KMS-11 (cell line): Measurements from ENCODE around the gene ASCC3.

Experiments used
- H2AFZ ChIP-seq: fragments of 200-600 bp; sonication (generic); 2 replicates; pipeline ENCODE4 v1.6.1; 2016; ENCODE audit warnings: antibody characterized with exemption, mixed run types, low read depth
- H3K27ac ChIP-seq: fragments of 200-600 bp; sonication (generic); 2 replicates; pipeline ENCODE4 v1.6.1; 2016; ENCODE audit warnings: mild to moderate bottlenecking, mixed run types
- H3K27me3 ChIP-seq: fragments of 200-600 bp; sonication (generic); 2 replicates; pipeline ENCODE4 v1.6.1; 2017; ENCODE audit warnings: mild to moderate bottlenecking, low read depth, mixed run types, moderate library complexity; ENCODE audit not compliant: insufficient read depth
- H3K36me3 ChIP-seq: fragments of 200-600 bp; sonication (generic); 2 replicates; pipeline ENCODE4 v1.6.1; 2017; ENCODE audit warnings: mild to moderate bottlenecking, mixed run types; ENCODE audit not compliant: insufficient read depth
- H3K4me1 ChIP-seq: fragments of 200-600 bp; sonication (generic); 2 replicates; pipeline ENCODE4 v1.6.1; 2016; ENCODE audit warnings: mild to moderate bottlenecking, low read depth, mixed run types; ENCODE audit not compliant: poor library complexity, severe bottlenecking
- H3K4me2 ChIP-seq: fragments of 200-600 bp; sonication (generic); 2 replicates; pipeline ENCODE4 v1.7.0; 2016; ENCODE audit warnings: mild to moderate bottlenecking, mixed run types
- H3K4me3 ChIP-seq: fragments of 200-600 bp; sonication (generic); IDR thresholded peaks from 2 replicates; pipeline ENCODE4 v1.6.1; 2017; ENCODE audit warnings: low read depth, low read length, mixed read lengths; ENCODE audit not compliant: insufficient read depth
- H3K79me2 ChIP-seq: fragments of 200-600 bp; sonication (generic); 2 replicates; pipeline ENCODE4 v1.6.1; 2016; ENCODE audit warnings: low read depth, mixed run types; ENCODE audit not compliant: insufficient read depth
- H3K9ac ChIP-seq: fragments of 200-600 bp; sonication (generic); 2 replicates; pipeline ENCODE4 v1.6.1; 2016; ENCODE audit warnings: mild to moderate bottlenecking, mixed run types
- H4K20me1 ChIP-seq: fragments of 200-600 bp; sonication (generic); 2 replicates; pipeline ENCODE4 v1.6.1; 2016; ENCODE audit warnings: mild to moderate bottlenecking, mixed run types; ENCODE audit not compliant: insufficient read depth
- TF ChIP-seq, protein P1 (sequence below): fragments of 200-600 bp; sonication (generic); conservative IDR thresholded peaks from 2 replicates; pipeline ENCODE4 v1.6.1; 2017; ENCODE audit warnings: low read depth, mild to moderate bottlenecking, antibody characterized with exemption, low read length, moderate library complexity, mixed read lengths

Gene ASCC3

DNA sequence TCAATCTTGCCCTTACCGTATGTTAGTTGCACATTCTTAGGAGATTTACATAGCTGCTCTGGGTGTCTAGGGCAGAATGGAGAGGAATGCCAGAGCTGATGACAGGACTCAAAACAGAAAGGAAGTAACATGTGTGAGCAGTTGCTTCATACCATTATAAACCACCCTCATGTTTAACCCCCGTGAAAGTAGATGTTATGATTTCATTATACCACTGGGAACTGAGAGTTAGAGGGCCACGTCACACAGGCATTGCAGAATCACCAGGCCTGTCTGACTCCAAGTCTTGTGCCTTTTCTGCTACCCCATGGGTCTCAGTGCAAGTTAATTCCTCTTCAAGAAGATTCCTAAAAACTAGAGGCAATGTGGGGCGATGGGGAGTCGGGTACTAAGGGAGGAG lies 392.9 kb downstream of the ASCC3 start:
- H2AFZ ChIP-seq: no peak overlapping the region
- no peaks in the 10 kb centered on the region for H3K79me2 ChIP-seq
- no peak overlapping the region for H3K9ac ChIP-seq
- H3K36me3 ChIP-seq: no peaks in the 10 kb centered on the region
- peaks cover 60% of the 10 kb centered on the region for H3K4me1 ChIP-seq
- H4K20me1 ChIP-seq: no peaks in the 10 kb centered on the region
- H3K4me3 ChIP-seq: no peak overlapping the region
- H3K4me2 ChIP-seq: no peak overlapping the region; the same call in 1 of the 2 replicates
- TF ChIP-seq, protein P1, sequence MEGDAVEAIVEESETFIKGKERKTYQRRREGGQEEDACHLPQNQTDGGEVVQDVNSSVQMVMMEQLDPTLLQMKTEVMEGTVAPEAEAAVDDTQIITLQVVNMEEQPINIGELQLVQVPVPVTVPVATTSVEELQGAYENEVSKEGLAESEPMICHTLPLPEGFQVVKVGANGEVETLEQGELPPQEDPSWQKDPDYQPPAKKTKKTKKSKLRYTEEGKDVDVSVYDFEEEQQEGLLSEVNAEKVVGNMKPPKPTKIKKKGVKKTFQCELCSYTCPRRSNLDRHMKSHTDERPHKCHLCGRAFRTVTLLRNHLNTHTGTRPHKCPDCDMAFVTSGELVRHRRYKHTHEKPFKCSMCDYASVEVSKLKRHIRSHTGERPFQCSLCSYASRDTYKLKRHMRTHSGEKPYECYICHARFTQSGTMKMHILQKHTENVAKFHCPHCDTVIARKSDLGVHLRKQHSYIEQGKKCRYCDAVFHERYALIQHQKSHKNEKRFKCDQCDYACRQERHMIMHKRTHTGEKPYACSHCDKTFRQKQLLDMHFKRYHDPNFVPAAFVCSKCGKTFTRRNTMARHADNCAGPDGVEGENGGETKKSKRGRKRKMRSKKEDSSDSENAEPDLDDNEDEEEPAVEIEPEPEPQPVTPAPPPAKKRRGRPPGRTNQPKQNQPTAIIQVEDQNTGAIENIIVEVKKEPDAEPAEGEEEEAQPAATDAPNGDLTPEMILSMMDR: no peak
- no peak overlapping the region for H3K27ac ChIP-seq
- H3K27me3 ChIP-seq: no peaks in the 10 kb centered on the region

DNA sequence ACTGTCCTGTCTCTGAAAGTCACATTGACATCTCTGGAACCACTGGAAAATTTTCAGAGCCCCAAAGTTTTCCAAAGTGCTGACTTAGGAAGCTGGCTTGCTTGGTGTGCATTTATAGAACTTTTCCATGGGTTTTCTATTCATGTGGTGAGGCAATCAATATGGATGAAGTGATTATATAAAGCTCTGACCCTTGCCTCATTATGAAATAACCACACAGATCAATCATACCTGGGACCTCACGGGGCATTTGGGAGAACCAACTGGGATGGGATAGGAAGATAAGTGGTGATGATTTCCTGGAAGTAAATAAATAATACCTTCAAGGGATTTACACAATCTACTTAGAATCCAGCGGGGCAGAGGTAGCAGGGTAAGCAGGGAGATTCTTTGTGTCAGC lies 393.5 kb downstream of the ASCC3 start:
- H3K4me3 ChIP-seq: no peak overlapping the region
- H3K4me1 ChIP-seq: peaks cover 66% of the 10 kb centered on the region
- TF ChIP-seq, protein P1: no peak
- no peak overlapping the region for H2AFZ ChIP-seq
- no peak overlapping the region for H3K9ac ChIP-seq
- no peak overlapping the region for H3K4me2 ChIP-seq
- no peaks in the 10 kb centered on the region for H3K79me2 ChIP-seq
- H4K20me1 ChIP-seq: no peaks in the 10 kb centered on the region
- no peaks in the 10 kb centered on the region for H3K36me3 ChIP-seq
- H3K27me3 ChIP-seq: no peaks in the 10 kb centered on the region
- no peak overlapping the region for H3K27ac ChIP-seq

DNA sequence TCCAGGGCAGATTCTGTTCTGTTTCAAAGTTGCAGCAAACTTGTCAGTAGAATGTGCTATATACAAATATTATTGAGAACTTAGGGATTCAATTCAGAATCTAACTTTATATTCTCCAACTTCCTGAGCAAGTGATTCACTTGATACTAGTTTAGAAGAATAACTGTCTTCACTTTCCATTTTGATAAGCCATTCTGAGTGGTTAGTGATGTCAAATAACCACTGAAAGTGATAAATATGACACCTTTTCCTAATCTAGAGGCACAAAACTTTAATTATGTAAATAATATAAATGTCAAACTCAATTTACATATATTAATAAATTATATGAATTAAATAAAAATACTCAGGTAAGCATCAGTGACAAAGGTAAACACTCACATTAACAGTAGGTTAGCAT lies 395.9 kb downstream of the ASCC3 start:
- peak overlapping the region; percentile 75 for H3K4me2 ChIP-seq
- H4K20me1 ChIP-seq: no peaks in the 10 kb centered on the region
- H2AFZ ChIP-seq: peak overlapping the region; percentile 52; the same call in 1 of the 2 replicates
- no peaks in the 10 kb centered on the region for H3K36me3 ChIP-seq
- H3K27me3 ChIP-seq: no peaks in the 10 kb centered on the region
- peak overlapping the region; percentile 40; the same call in 1 of the 2 replicates for H3K9ac ChIP-seq
- H3K4me3 ChIP-seq: no peak overlapping the region
- TF ChIP-seq, protein P1: no peak
- H3K27ac ChIP-seq: peak overlapping the region; percentile 89
- peaks cover 72% of the 10 kb centered on the region for H3K4me1 ChIP-seq
- no peaks in the 10 kb centered on the region for H3K79me2 ChIP-seq

DNA sequence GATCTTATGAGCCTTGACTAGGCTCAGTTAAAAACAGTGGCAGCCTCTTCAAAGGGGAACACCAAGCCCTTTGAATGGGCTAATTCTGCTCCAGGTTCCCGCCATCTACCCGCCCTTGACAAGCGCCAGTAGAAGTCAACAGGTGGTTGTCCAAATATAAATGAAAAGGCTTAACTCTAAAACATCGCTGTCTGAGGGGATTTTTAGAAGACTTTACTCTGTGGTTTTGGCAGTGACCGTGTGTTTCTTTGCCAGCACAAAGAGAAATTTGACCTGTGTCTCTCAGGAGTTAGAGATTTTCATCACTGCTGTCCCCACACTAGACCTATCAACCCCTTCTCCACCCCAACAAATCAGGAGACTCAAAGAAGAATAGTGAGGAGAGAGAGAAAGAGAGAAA lies 396.7 kb downstream of the ASCC3 start:
- TF ChIP-seq, protein P1: no peak
- Histone ChIP-seq H3K27me3 (no peaks in the 10 kb centered on the region), H3K79me2 (no peaks in the 10 kb centered on the region), H3K4me3 (no peak overlapping the region), H2AFZ (peak overlapping the region; percentile 52; the same call in 1 of the 2 replicates), H3K36me3 (no peaks in the 10 kb centered on the region), H3K4me1 (peaks cover 72% of the 10 kb centered on the region), H4K20me1 (no peaks in the 10 kb centered on the region), H3K4me2 (peak overlapping the region; percentile 75), H3K27ac (peak overlapping the region; percentile 89), H3K9ac (peak overlapping the region; percentile 40; the same call in 1 of the 2 replicates)
